A549 (cell line): ENCODE results near the gene PLRG1.

Source experiments
- CBX8 ChIP-seq: fragments of 200-600 bp; sonication (generic); IDR thresholded peaks from 2 replicates; pipeline ENCODE4 v1.6.1; 2016
- CTCF ChIP-seq: fragments of >200 bp; sonication (Bioruptor Twin); formaldehyde crosslinking; IDR thresholded peaks from 3 replicates; pipeline ENCODE4 v1.5.1; 2016
- E2F6 ChIP-seq: IDR thresholded peaks from 2 replicates; pipeline ENCODE4 v1.6.1; 2012; ENCODE audit warnings: low read depth, borderline replicate concordance
- HEYL ChIP-seq: fragments of 250-450 bp; sonication (Bioruptor Pico); IDR thresholded peaks from 2 replicates; pipeline ENCODE4 v1.8.0; 2021; ENCODE audit warnings: mild to moderate bottlenecking, moderate library complexity
- JUNB ChIP-seq: fragments of >200 bp; sonication (Bioruptor Twin); formaldehyde crosslinking; IDR thresholded peaks from 2 replicates; pipeline ENCODE4 v1.6.1; 2016
- MYC ChIP-seq: IDR thresholded peaks from 2 replicates; pipeline ENCODE4 v1.6.1; 2012; ENCODE audit warnings: mild to moderate bottlenecking, inconsistent platforms, low read length, improper control_type of control experiment, borderline replicate concordance
- PBX3 ChIP-seq: IDR thresholded peaks from 2 replicates; pipeline ENCODE4 v1.6.1; 2012
- POLR2A ChIP-seq: IDR thresholded peaks from 2 replicates; pipeline ENCODE4 v1.6.1; 2012; ENCODE audit warnings: mild to moderate bottlenecking, low read length
- RFX5 ChIP-seq: fragments of 450-650 bp; IDR thresholded peaks from 2 replicates; pipeline ENCODE4 v1.7.1; 2014; ENCODE audit warnings: antibody characterized with exemption, mild to moderate bottlenecking, moderate library complexity
- RNF2 ChIP-seq: fragments of 200-600 bp; sonication (generic); IDR thresholded peaks from 2 replicates; pipeline ENCODE4 v1.6.1; 2016; ENCODE audit warnings: low read depth, mild to moderate bottlenecking, antibody characterized with exemption, moderate library complexity, borderline replicate concordance

- TF ChIP-seq CTCF (no peak), E2F6 (no peak), RFX5 (no peak), JUNB (no peak; the same call in 1 of the 2 replicates), PBX3 (no peak), POLR2A (no peak), MYC (no peak), RNF2 (no peak), CBX8 (no peak), HEYL (no peak)
These were observed 10.2 kb upstream of the PLRG1 start for GRCh38 chr4:154560419-154560801.
